Activated CD8-positive, alpha-beta memory T cell treated with anti-CD3 and anti-CD28 coated beads for 36 hours (primary cell): Measurements from ENCODE around the gene CDKAL1. TPM values are rescaled to one million over a fixed set of nuclear protein-coding genes. Genes with fewer than 3 reads are reported as not detected.

Experiments
- CTCF ChIA-PET: fragments of 350-600 bp; sonication (Branson Sonifier 250); formaldehyde crosslinking; loops from one replicate; lab custom pipeline; 2021; ENCODE audit warnings: antibody characterized with exemption; lab: Charles Lee
- POLR2A ChIA-PET: fragments of 350-600 bp; sonication (Branson Sonifier 250); formaldehyde crosslinking; loops from one replicate; lab custom pipeline; 2021; ENCODE audit warnings: antibody characterized with exemption; lab: Charles Lee
- total RNA-seq, 2 experiments: library from RNA; stranded (reverse); gene quantifications; one replicate each; pipeline ENCODE4 v1.2.3, GENCODE V29; 2021

The CDKAL1 gene
- total RNA-seq, 2 experiments from 2014 or later = 26.2 to 27.5 TPM

DNA sequence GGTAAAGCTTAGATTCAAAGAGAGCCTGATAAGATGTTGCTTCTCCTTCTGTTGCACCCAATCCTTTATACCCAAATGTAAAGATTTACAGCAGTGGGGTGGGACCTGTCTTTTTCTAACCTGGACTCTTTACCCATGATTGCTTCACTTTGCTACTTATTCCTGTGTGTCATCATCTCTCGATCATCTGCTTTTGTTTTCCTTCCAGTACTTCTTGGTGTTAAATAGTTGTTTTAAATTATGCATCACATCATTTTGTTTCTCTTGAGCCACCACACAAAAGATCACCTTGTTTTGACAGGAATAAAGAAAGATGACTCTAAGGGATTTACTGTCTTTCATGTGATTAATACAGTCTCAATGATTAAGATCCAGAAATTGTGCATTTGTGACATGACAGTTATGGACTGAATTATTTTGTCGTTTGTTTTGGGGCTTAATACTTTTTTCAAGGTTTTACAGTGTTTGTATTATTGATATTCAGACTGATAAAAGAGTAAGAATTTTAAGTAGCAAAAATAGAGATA is 123.1 kb downstream of the CDKAL1 start:
- ChIA-PET CTCF (no interaction called here), POLR2A (no interaction called here)

- ChIA-PET CTCF (no interaction called here), POLR2A (no interaction called here)
These were observed 123.8 kb downstream of the CDKAL1 start for GRCh38 chr6:20658053-20658452.

GRCh38 chr6:20658516-20658915 is 124.3 kb downstream of the CDKAL1 start:
- ChIA-PET POLR2A (no interaction called here), CTCF (no interaction called here)

- CTCF ChIA-PET = no interaction called here
These were observed 126.3 kb downstream of the CDKAL1 start for GRCh38 chr6:20660534-20660933.

GRCh38 chr6:20661721-20662120 is 127.5 kb downstream of the CDKAL1 start:
- ChIA-PET CTCF (no interaction called here), POLR2A (no interaction called here)

More at GRCh38 chr6:20660534-20660933, 126.3 kb downstream of the CDKAL1 start:
- POLR2A ChIA-PET = no interaction called here

DNA sequence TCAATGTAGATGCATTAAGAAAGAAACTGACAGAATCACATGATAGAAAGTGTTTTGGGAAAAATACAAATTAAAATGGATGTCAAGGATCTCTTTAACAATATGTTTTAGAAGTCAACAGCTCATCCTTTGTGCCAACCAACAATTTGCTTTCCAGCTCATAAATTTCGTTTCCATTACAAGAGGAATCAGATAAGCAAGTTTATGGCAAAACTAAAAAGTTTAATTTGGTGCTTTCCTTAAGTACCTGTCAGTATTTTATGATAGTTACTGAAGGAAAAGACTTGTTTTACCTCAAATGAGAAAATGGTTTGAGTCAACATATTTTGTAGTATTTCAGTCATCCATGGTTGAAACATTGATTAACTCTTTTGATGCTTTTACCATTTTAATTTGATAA is 130.0 kb downstream of the CDKAL1 start:
- ChIA-PET POLR2A (no interaction called here), CTCF (no interaction called here)

- POLR2A ChIA-PET = interaction anchor here (0.6 kb wide), 1 partner anchor 151 kb away, joined by 3 read pairs; no protein-coding TSS in a partner anchor
These were observed 131.0 kb downstream of the CDKAL1 start for GRCh38 chr6:20665290-20665689.

GRCh38 chr6:20669571-20670314 is 135.5 kb downstream of the CDKAL1 start:
- ChIA-PET CTCF (no interaction called here), POLR2A (no interaction called here)

More at GRCh38 chr6:20665290-20665689, 131.0 kb downstream of the CDKAL1 start:
- CTCF ChIA-PET = no interaction called here

DNA sequence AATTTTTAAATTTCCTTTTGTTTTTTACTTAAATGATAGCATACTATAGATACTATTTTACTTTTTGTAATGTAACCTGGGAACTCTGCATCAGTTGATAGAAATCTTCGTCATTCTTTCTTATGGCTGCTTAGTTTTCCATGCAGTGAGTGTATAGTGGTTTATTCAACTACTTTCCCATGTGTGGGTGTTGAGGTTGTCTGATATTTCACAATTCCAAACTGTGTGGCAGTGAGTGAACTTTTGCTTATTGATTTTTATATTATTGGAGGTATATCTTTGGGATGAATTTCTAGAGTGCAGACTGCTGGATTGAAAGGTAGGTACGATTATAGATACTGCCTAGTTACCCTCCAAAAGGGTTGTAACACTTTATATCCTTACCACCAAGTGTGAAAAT is 136.5 kb downstream of the CDKAL1 start:
- POLR2A ChIA-PET = no interaction called here
- CTCF ChIA-PET = no interaction called here

DNA sequence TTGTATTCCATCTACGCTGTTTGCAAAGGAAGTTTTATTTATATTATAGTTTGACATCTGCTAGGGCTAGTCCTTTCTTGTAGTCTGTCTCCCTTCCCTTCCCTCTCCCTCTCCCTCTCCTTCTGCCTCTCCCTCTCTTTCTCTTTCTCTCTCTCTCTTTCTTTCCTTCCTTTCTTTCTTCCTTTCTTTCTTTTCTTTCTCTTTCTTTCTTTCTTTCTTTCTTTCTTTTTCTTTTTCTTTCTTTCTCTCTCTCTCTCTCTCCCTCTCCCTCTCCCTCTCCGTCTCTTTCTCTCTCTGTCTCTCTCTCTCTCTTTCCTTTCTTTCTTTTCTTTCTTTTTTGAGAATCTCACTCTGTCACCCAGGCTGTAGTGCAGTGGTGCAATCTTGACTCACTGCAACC is 137.8 kb downstream of the CDKAL1 start:
- ChIA-PET POLR2A (no interaction called here), CTCF (no interaction called here)

GRCh38 chr6:20673458-20673857 is 139.2 kb downstream of the CDKAL1 start:
- ChIA-PET CTCF (no interaction called here), POLR2A (no interaction called here)

GRCh38 chr6:20674664-20675063 is 140.4 kb downstream of the CDKAL1 start:
- CTCF ChIA-PET = no interaction called here
- POLR2A ChIA-PET = no interaction called here

DNA sequence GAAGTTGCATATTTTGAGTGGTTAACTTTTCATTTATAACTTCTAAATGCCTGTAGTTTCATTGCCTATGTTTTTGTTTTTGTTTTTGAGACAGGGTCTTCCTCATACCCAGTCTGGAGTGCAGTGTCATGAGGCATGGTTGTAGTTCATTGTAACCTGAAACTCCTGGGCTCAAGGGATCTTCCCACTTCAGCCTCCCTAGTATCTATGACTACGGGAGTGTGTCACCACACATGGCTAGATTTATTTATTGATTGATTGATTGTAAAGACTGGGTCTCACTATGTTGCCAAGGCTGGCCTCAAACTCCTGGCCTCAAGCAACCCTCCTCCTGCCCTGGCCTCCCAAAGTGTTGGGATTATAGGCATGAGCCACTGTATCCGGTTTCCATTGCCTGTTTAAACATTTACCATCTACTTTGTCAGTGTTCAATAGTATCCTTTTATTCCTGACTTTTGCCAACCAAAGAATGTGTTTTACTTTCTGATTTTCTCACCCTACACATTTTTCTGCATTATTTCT is 144.6 kb downstream of the CDKAL1 start:
- CTCF ChIA-PET = no interaction called here
- POLR2A ChIA-PET = no interaction called here

GRCh38 chr6:20680697-20681165 is 146.5 kb downstream of the CDKAL1 start:
- POLR2A ChIA-PET = no interaction called here
- CTCF ChIA-PET = no interaction called here

- ChIA-PET POLR2A (no interaction called here), CTCF (no interaction called here)
These were observed 147.0 kb downstream of the CDKAL1 start for GRCh38 chr6:20681243-20681684.

- ChIA-PET CTCF (no interaction called here), POLR2A (no interaction called here)
These were observed 150.2 kb downstream of the CDKAL1 start for GRCh38 chr6:20684474-20684873.

GRCh38 chr6:20686142-20686541 is 151.9 kb downstream of the CDKAL1 start:
- CTCF ChIA-PET = no interaction called here
- POLR2A ChIA-PET = no interaction called here

DNA sequence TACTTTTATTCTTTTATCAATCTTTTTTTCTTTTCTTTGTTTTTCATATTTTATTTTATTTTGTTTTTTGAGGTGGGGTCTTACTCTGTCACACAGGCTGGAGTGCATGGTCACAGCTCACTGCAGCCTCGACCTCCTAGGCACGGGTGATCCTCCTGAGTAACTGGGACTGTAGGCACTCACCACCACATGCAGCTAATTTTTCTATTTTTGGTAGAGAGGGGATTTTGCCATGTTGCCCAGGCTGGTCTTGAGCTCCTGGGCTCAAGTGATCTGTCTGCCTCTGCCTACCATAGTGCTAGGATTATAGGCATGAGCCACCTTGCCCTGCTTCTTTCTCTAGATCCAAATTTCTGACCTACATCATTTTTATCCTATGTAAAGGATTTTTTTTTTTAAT is 153.2 kb downstream of the CDKAL1 start:
- CTCF ChIA-PET = no interaction called here
- POLR2A ChIA-PET = no interaction called here

GRCh38 chr6:20688710-20689500 is 154.6 kb downstream of the CDKAL1 start:
- ChIA-PET POLR2A (no interaction called here), CTCF (no interaction called here)

DNA sequence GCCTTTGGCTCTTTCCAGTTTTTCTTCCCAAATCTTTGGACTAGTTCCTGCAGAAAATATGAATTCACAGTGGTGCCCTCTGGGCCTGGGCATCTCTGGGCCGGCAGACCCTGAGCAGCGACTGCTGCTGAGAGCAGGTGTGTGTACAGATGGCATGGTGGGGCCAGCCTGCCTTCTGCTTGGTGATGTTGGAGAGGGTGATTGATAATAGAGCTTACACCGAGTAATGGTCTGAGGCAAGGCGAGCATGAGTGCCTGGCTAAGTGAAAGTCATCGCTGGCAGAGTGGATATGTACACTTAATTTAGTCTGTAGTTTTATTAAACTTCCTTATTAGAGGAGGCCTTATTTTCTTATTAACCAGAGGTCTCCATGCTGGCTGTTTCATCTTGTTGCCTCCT is 156.9 kb downstream of the CDKAL1 start:
- POLR2A ChIA-PET = no interaction called here
- CTCF ChIA-PET = no interaction called here
